Cardiac muscle cell (in vitro differentiated cells and primary cell): Measurements from ENCODE around the gene HES7. TPM values are rescaled to one million over a fixed set of nuclear protein-coding genes. Genes with fewer than 3 reads are reported as not detected.

Experiments used
- DNase-seq, 2 donors: peaks; one replicate each; pipeline versions ENCODE4 v3.0.0 to v3.0.0-alpha.2; 2010 to 2017; ENCODE audit warnings: low read depth in 1 of 2, low spot score in 1 of 2
- H3K27ac ChIP-seq: fragments of 200-600 bp; sonication (generic); 2 replicates; pipeline ENCODE4 v1.5.1; 2016
- H3K27me3 ChIP-seq: fragments of 200-600 bp; sonication (generic); 2 replicates; pipeline ENCODE4 v1.6.0; 2016; ENCODE audit warnings: control low read depth
- H3K36me3 ChIP-seq: fragments of 200-600 bp; sonication (generic); 2 replicates; pipeline ENCODE4 v1.5.1; 2016; ENCODE audit warnings: control low read depth
- H3K4me1 ChIP-seq: fragments of 200-600 bp; sonication (generic); 2 replicates; pipeline ENCODE4 v1.8.1; 2017; ENCODE audit warnings: low read depth, mild to moderate bottlenecking, mixed run types
- H3K4me3 ChIP-seq: fragments of 200-600 bp; sonication (generic); 2 replicates; pipeline ENCODE4 v1.5.1; 2016; ENCODE audit warnings: mild to moderate bottlenecking
- H3K9me3 ChIP-seq: fragments of 200-600 bp; sonication (generic); 2 replicates; pipeline ENCODE4 v1.5.1; 2017; ENCODE audit warnings: low read depth, mild to moderate bottlenecking, control low read depth
- polyA plus RNA-seq: library from polyadenylated mRNA; unstranded; fragments of >200 nt; fragmentation: Nextera tagmentation; extraction: Ambion mirVana; gene quantifications from 2 replicates; pipeline ENCODE4 v1.2.1, GENCODE V29; 2016
- total RNA-seq: library from RNA; depleted of rRNA; stranded (reverse); fragments of >200 nt; gene quantifications from 2 replicates; pipeline ENCODE4 v1.2.3, GENCODE V29; 2016
- TF ChIP-seq, protein P1 (sequence below): IDR thresholded peaks from 2 replicates; pipeline ENCODE4 v1.5.1; 2012; ENCODE audit warnings: low read depth, mild to moderate bottlenecking, low read length

The HES7 gene
- total and polyA plus RNA-seq, 2 experiments from 2014 or later = 1.1 to 6.2 TPM

DNA sequence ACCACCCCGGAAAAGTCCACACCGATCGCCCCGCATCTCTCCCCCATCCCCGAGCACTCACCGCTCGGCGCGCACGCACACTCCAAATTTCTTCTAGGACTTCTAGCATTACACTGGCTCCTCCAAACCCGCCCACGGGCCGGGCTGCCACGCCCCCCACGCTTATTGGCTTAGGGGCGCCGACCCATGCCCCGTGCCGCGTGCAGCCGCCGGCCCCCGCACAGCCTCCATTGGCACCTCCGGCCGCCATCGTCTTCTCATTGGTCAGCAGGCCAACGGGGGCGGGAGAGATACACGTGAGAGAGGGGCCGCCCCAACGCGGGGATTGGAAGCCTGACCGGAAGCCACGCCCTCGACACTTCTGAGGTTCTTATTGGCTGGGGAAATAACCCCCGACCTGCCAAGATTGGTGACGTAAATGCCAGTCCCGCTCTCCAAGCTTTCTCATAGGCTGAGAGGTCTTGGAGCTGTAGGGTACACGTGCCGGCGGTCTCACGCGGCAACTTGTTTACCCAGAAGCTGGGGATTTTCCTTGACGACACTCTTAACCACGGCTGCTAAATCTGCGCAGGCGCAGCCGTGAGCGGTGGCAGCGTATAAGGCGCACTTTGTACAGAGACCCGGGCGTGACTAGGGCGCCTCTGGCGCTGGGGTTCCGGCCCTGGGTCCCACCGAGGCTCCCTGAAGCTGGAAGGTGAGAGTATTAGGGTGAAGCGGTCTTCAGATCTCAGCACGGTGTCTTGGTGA is 32.5 kb upstream of the HES7 start:
- peaks cover 21% of the 10 kb centered on the region for H3K4me1 ChIP-seq
- peak; percentile 100 for DNase-seq
- peak overlapping the region; percentile 42 for H3K4me3 ChIP-seq
- no peaks in the 10 kb centered on the region for H3K27me3 ChIP-seq
- TF ChIP-seq, protein P1, sequence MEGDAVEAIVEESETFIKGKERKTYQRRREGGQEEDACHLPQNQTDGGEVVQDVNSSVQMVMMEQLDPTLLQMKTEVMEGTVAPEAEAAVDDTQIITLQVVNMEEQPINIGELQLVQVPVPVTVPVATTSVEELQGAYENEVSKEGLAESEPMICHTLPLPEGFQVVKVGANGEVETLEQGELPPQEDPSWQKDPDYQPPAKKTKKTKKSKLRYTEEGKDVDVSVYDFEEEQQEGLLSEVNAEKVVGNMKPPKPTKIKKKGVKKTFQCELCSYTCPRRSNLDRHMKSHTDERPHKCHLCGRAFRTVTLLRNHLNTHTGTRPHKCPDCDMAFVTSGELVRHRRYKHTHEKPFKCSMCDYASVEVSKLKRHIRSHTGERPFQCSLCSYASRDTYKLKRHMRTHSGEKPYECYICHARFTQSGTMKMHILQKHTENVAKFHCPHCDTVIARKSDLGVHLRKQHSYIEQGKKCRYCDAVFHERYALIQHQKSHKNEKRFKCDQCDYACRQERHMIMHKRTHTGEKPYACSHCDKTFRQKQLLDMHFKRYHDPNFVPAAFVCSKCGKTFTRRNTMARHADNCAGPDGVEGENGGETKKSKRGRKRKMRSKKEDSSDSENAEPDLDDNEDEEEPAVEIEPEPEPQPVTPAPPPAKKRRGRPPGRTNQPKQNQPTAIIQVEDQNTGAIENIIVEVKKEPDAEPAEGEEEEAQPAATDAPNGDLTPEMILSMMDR = no peak
- no peaks in the 10 kb centered on the region for H3K9me3 ChIP-seq
- H3K27ac ChIP-seq = peak overlapping the region; percentile 98
- H3K36me3 ChIP-seq = peaks cover 3% of the 10 kb centered on the region

DNA sequence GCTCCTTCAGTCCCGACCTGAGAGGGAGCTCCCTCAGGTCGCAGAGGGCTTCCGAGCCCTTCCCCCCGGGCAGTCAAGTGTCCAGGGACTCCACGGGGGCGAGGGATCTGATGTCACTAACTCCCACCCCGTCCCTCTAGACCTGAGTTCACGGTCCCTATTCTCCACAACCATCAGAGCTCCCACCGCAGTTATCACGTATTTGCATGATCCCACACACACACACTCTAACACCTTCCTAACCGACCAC is 32.0 kb upstream of the HES7 start:
- peak overlapping the region; percentile 88 for H3K27ac ChIP-seq
- no peaks in the 10 kb centered on the region for H3K36me3 ChIP-seq
- DNase-seq = peak in 1 of 2 donors; percentile 45
- H3K4me3 ChIP-seq = peak overlapping the region; percentile 42
- TF ChIP-seq, protein P1 = no peak
- H3K4me1 ChIP-seq = peaks cover 21% of the 10 kb centered on the region
- H3K9me3 ChIP-seq = no peaks in the 10 kb centered on the region
- no peaks in the 10 kb centered on the region for H3K27me3 ChIP-seq

DNA sequence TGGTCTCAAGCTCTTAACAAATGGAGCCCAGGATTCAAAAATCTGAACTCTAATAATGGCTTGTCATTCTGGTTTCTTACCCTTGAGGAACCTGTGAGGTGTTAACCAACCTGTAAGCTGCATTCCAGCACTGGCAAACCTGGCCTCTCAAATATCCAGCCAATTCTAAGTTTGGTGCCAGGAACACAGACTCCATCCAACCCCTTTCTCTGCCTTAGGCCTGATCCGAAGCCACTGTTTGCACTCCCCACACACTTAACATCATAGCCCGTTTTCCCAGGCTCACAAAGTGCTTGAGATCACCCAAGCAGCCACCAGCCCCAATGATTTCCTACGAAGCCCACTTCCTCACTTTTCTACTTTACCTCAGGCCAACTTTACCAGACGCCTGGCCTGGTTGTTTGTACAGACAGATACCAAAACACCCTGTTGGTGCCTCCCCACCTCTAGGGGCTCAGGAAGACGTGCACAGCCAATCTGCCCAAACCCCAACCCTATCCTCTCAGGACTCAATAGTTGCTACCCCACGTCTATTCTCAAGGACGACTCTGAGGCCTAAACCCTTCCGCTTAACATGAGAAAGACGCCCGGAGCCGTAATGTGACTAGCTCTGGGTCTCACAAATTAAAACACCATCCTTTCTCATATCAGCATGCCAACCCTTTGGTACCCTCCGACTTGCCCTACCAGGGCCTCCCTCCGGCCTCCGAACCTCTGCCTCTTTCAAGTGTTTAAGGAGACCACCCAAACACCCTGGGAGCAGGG is 31.5 kb upstream of the HES7 start:
- peaks cover 26% of the 10 kb centered on the region for H3K4me1 ChIP-seq

DNA sequence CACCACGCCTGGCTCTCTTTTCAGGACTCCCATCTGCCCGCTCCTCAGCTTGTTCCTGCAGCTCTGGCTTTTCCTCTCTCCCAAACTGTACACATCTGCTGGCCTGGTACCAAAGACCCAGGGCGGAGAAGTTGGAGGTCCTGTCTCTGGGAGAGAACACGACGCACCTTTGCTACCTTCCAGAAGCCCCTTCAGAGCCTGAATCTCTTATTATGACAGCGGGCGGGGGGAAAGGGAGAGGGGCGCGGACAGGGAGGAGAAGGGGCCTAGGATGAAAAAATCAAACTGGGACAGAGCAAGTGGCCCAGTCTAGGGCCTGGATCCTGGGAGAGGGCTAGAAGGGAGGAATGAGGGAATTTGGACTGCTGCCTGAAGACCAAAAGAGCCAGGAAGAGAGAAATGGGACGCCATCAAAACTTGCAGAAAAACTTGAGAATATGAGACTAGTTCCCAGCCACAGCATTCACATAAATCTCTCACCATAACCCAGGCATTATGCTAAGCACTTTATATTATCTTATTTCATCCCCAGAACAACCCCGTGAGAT is 30.8 kb upstream of the HES7 start:
- no peaks in the 10 kb centered on the region for H3K27me3 ChIP-seq
- H3K4me1 ChIP-seq = peaks cover 34% of the 10 kb centered on the region
- H3K36me3 ChIP-seq = peaks cover 4% of the 10 kb centered on the region
- peak overlapping the region; percentile 88 for H3K27ac ChIP-seq
- DNase-seq = no peak
- no peaks in the 10 kb centered on the region for H3K9me3 ChIP-seq
- H3K4me3 ChIP-seq = peak overlapping the region; percentile 42
- TF ChIP-seq, protein P1 = no peak

More for the DNA sequence above, 31.5 kb upstream of the HES7 start:
- no peaks in the 10 kb centered on the region for H3K27me3 ChIP-seq
- peak overlapping the region; percentile 88 for H3K27ac ChIP-seq
- H3K4me3 ChIP-seq = peak overlapping the region; percentile 42
- DNase-seq = no peak
- TF ChIP-seq, protein P1 = no peak
- no peaks in the 10 kb centered on the region for H3K9me3 ChIP-seq
- no peaks in the 10 kb centered on the region for H3K36me3 ChIP-seq

DNA sequence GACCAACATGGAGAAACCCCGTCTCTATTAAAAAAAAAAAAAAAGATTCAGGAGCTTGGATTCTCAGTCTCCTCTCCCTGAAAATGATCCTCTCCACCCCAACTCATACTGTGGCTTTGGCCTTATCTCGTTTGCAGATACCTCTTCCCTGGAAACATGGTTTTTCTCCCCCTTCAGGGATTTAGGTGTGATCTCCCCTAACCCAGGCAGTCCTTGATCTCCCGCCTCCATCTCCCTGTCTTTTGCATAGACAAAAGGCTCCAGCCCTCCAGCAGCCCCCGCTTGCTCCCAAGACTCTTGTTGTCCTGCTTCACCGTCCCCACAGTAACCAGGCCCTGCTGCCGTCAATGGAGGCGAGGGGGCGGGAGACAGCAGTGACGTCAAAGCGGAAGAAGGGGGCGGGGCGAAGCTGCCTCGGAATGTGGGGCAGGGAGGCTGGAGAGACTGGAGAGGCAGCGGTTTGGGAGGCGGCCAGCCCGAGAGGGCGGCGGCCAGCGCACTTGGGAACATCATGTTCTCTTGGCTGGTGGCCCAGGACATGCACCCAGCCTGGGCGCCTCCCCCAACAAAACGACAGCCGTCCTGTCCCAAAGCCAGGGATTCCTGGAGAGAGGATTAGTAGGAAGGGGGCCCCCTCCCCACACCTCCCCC is 30.2 kb upstream of the HES7 start:
- H3K4me1 ChIP-seq = peaks cover 38% of the 10 kb centered on the region

More for the DNA sequence above, 30.2 kb upstream of the HES7 start:
- H3K36me3 ChIP-seq = peaks cover 9% of the 10 kb centered on the region
- H3K27me3 ChIP-seq = no peaks in the 10 kb centered on the region
- H3K27ac ChIP-seq = peak overlapping the region; percentile 88
- H3K4me3 ChIP-seq = peak overlapping the region; percentile 11
- H3K9me3 ChIP-seq = no peaks in the 10 kb centered on the region
- DNase-seq = peak; percentile 92 to 100
- TF ChIP-seq, protein P1 = no peak
